Effector CD4-positive, alpha-beta T cell (primary cell): Measurements from ENCODE around the gene TBC1D28.
"Not testable (repeated sequence)": the region's sequence is repeated elsewhere in the genome, so short reads cannot be mapped to it uniquely, and the experiment has no call there.

ENCODE experiments used
- DNase-seq: peaks from one replicate; pipeline ENCODE4 v3.0.0-alpha.2; 2020

TBC1D28 gene

GRCh38 chr17:18613016-18613415 lies 31.2 kb downstream of the TBC1D28 start:
- not testable (repeated sequence) for DNase-seq

GRCh38 chr17:18593138-18593537 lies 51.1 kb downstream of the TBC1D28 start:
- DNase-seq = not testable (repeated sequence)
